SK-N-SH treated with all-trans-retinoic acid at 6 μM for 48 hours (cell line): Measurements from ENCODE around the gene MTFR1L.

Experiments used
- OSR1 ChIP-seq: fragments of 250-450 bp; sonication (Bioruptor Pico); IDR thresholded peaks from 2 replicates; pipeline ENCODE4 v1.8.0; 2022; ENCODE audit warnings: moderate library complexity, mild to moderate bottlenecking, inconsistent platforms
- TCF4 ChIP-seq: fragments of 250-450 bp; sonication (Bioruptor Pico); IDR thresholded peaks from 2 replicates; pipeline ENCODE4 v1.8.0; 2021; ENCODE audit warnings: mild to moderate bottlenecking, moderate library complexity, borderline replicate concordance
- TOX ChIP-seq: fragments of 250-450 bp; sonication (Bioruptor Pico); IDR thresholded peaks from 2 replicates; pipeline ENCODE4 v1.8.0; 2021; ENCODE audit warnings: mild to moderate bottlenecking, moderate library complexity, borderline replicate concordance
- ZFP30 ChIP-seq: fragments of 450-650 bp; formaldehyde crosslinking; IDR thresholded peaks from 2 replicates; pipeline ENCODE4 v1.5.0; 2022; ENCODE audit warnings: mild to moderate bottlenecking, moderate library complexity

DNA sequence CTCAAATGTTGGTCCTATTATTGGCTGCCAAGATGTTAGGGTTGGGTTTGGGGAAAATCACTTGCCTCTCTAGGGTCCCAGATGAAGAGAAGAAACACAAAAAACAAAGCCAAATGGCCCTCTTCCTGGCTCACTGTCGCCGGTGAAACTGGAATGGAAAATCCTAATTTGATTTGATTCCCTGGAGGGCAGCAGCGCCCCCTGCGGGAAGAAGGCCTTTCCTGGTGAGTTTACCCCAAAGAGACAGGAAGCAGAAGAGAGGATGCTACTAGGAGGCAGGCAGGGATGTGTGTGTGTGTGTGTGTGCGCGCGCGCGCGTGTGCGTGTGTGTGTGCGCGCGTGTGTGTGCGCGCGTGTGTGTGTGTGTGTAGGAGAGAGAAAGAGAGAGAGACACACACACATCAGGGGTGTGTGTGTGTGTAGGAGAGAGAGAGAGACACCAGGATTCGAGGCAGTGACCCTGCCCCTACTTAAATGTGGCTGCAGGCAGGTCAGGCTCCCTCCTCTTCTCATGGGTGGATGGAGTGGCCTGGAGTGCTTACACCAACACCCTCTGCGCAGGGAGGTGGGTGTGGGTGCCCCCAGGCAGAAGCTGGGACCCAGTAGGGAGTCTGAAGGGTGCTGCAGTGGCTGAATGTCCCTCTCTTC, 22.8 kb upstream of the MTFR1L start:
- TF ChIP-seq ZFP30 (CRISPR knock-in tag) (no peak), OSR1 (CRISPR knock-in tag) (no peak), TCF4 (no peak), TOX (CRISPR knock-in tag) (no peak)
